Activated CD8-positive, alpha-beta memory T cell treated with anti-CD3 and anti-CD28 coated beads, Interleukin-2, amount 50 U/mL, for 24 hours (primary cell): ENCODE measurements around the gene PPM1N.

Experiments
- DNase-seq: peaks from one replicate; pipeline ENCODE4 v3.0.0-alpha.2; 2020; ENCODE audit errors: extremely low read depth

PPM1N gene

GRCh38 chr19:45470762-45471081, 27.5 kb upstream of the PPM1N start:
- no peak for DNase-seq

GRCh38 chr19:45471111-45471930, 26.9 kb upstream of the PPM1N start:
- DNase-seq: no peak

GRCh38 chr19:45471931-45472562, 26.2 kb upstream of the PPM1N start:
- DNase-seq: no peak

GRCh38 chr19:45472563-45473366, 25.5 kb upstream of the PPM1N start:
- no peak for DNase-seq

- DNase-seq: no peak
These were observed 24.9 kb upstream of the PPM1N start for GRCh38 chr19:45473367-45473681.

DNA sequence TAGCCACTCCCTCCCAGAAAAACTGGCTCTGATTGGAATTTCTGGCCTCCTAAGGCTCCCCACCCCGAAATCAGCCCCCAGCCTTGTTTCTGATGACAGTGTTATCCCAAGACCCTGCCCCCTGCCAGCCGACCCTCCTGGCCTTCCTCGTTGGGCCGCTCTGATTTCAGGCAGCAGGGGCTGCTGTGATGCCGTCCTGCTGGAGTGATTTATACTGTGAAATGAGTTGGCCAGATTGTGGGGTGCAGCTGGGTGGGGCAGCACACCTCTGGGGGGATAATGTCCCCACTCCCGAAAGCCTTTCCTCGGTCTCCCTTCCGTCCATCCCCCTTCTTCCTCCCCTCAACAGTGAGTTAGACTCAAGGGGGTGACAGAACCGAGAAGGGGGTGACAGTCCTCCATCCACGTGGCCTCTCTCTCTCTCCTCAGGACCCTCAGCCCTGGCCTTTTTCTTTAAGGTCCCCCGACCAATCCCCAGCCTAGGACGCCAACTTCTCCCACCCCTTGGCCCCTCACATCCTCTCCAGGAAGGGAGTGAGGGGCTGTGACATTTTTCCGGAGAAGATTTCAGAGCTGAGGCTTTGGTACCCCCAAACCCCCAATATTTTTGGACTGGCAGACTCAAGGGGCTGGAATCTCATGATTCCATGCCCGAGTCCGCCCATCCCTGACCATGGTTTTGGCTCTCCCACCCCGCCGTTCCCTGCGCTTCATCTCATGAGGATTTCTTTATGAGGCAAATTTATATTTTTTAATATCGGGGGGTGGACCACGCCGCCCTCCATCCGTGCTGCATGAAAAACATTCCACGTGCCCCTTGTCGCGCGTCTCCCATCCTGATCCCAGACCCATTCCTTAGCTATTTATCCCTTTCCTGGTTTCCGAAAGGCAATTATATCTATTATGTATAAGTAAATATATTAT, 24.3 kb upstream of the PPM1N start:
- no peak for DNase-seq

DNA sequence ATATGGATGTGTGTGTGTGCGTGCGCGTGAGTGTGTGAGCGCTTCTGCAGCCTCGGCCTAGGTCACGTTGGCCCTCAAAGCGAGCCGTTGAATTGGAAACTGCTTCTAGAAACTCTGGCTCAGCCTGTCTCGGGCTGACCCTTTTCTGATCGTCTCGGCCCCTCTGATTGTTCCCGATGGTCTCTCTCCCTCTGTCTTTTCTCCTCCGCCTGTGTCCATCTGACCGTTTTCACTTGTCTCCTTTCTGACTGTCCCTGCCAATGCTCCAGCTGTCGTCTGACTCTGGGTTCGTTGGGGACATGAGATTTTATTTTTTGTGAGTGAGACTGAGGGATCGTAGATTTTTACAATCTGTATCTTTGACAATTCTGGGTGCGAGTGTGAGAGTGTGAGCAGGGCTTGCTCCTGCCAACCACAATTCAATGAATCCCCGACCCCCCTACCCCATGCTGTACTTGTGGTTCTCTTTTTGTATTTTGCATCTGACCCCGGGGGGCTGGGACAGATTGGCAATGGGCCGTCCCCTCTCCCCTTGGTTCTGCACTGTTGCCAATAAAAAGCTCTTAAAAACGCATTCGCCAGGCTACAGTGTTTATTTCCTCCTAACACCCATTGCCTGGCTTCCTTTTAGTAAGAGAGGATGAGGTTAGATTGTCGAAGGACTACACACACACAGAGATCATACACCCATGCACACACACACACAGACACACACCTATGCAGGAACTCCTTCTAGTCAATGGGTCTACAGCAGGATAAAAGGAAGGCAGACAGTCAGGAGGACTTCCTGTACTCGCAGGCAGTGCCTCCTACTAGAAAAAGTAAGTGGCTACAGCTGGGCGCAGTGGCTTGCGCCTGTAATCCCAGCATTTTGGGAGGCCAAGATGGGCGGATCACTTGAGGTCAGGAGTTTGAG, 23.4 kb upstream of the PPM1N start:
- no peak for DNase-seq

DNA sequence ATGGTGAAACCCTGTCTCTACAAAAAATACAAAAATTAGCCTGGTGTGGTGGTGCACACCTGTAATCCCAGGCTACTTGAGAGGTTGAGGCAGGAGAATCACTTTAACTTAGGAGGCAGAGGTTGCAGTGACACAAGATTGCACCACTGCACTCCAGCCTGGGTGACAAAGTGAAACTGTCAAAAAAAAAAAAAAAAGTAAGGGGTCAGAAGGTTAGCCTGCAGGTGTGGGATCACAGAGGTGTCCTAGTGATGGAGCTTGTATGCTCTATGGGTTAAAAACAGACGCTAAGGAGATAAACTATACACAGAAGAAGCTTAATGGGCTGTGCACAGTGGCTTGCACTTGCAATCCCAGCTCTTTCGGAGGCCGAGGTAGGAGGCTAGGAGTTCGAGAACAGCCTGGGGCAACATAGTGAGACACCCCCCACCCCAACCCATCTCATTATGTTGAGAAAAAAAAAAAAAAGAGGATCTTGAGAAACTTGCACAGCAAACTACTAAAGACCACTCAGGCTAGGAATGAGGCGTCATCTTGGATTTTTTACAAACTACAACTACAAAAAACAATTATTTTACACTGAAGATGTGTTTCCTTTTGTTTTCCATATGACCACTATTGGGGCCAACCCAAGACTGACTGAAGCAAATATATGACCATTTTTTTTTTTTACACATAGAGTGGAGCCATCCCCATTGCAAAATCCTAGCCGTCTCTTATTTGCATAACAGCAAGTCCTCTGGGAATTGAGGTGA, 22.5 kb upstream of the PPM1N start:
- no peak for DNase-seq

DNA sequence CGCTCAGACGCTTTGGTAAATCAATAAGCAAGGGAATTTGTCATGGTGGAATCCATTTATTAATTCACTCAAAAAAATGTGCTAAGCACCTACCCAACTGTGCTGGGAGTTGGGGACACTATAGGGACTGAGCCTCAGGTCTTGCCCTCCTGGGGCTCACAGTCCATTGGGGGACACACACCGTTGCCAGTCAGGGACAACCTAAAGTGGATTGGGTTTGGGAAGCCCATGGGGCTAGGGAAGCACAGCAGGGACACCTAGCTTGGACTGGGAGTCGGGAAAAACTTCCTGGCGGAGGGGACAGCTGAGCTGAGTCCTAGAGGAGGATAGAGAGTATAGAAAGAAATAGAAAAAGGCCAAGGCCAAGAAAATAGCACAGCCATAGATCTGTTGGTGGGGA, 21.9 kb upstream of the PPM1N start:
- no peak for DNase-seq

- no peak for DNase-seq
These were observed 21.1 kb upstream of the PPM1N start for GRCh38 chr19:45477186-45477585.

- DNase-seq: no peak
These were observed 20.4 kb upstream of the PPM1N start for GRCh38 chr19:45477713-45478453.

DNA sequence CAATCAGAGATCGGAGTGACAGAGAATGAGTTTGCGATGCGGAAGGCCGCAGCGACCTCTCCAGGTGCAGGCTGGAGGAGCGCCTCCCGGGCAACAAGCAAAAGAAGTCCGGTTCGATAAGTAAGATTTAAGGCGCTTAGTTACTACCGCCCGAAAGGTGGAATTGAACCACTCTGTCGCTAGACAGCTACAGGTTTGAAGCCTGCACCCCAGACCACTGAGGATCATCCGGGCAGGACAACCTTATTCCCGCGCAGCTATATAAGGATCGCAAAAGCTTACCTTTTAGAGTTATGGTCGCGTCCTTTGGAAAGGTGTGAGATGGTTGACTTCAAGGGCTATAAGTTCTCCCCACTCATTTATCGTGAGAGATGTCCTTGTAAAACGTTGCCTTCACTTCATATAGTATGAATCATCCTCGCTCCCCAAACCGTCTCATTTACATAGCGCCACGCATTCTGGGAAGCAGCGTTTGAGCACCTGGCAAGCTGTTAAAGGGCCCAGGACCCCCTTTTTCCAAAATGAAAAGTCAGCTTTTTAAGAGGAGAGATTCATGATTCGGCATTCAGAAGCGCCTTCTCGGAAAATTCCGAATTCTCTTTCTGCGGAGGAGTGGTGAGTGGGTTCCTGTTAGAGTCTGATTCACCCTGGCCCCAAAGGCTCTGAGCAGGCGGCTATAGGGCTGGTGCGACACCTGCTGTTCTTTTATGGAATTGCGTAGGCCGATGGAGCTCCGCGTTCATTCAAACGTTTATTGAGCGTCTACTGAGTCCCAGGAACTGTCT, 19.6 kb upstream of the PPM1N start:
- peak; percentile 83 for DNase-seq

DNA sequence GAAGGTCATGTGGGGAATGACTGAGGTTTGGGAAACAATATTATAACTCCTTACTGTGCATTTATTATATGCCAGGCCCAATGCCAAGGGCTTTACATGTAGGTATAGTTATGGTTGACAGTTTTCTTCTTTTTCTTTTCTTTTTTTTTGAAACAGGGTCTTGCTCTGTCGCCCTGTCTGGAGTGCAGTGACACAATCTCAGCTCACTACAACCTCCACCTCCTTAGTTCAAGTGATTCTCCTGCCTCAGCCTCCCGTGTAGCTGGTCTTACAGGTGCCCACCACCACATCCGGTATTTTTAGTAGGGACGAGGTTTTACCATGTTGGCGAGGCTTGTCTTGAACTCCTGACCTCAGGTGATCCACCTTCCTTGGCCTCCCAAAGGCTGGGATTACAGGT, 15.2 kb upstream of the PPM1N start:
- DNase-seq: no peak

- no peak for DNase-seq
These were observed 13.8 kb upstream of the PPM1N start for GRCh38 chr19:45484273-45484945.

DNA sequence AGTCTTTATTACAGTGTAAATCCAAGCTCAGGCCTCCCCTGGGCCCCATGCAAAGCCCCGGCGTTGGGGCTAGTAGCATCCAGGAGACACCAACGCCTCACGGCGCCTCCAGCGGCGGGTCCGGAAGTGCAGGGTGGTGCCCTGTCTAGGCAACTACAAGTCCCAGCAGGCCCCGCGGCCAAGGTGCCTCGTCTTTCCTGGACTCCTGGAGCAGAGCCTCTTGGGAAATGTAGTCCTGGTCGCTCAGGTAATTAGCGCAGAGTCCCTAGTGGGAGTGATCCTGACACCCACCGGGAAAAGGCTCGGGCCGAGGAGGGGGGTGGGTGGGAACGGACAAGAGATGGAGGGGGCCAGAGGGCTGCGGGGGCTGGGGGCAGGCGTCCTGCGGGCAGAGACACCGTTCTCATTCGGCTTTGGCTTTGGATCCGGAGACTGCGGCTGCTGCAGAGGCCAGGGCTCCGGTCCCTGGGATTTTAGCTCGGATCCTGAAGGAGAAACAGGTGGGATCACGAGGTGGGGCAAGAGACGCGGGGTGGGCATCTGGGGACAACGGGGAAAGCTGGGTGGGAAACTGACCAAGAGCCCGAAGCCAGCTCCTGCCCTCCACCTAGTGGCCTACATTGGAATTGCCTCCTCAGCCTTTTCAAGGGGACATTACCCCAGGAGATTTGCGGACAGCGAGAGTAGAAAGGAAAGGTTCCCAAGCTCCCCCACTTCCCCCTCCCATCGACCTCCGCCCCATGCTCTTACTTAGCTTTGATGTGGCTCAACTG, 12.8 kb upstream of the PPM1N start:
- peak; percentile 95 for DNase-seq

GRCh38 chr19:45488708-45489107, 9.5 kb upstream of the PPM1N start:
- DNase-seq: no peak

DNA sequence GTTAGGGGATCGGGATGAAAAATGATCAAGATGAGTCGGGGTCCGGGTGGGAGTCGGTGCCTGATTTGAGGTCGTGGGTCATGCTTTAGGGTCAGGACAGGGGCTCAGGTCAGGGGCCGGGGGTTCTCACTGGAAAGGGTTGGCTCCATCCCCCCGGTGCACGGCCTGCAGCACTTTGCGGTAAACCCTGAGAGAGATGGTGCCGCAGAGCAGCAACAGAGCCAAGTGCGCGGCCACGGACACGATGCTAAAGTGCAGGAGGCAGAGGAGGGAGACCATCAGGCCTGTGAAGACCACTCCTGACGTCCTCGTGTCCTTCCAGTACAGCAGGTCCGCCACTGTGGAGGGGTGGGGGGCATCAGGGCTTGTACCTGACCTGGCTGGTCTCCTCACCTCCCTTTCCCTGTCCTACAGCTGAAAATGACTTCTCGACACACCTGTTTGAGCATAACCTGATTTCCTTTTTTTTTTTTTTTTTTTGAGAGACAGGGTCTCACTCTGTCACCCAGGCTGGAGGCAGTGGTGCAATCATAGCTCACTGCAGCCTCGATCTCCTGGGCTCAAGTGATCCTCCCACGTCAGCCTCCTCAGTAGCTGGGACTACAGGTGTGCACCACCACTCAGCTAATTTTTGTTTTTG, 8.9 kb upstream of the PPM1N start:
- no peak for DNase-seq
